ENCODE results near the gene MAP7. TPM values are rescaled to one million over a fixed set of nuclear protein-coding genes. Genes with fewer than 3 reads are reported as not detected.

MAP7 gene
- total RNA-seq, 1 donor = 0.36 TPM

DNA sequence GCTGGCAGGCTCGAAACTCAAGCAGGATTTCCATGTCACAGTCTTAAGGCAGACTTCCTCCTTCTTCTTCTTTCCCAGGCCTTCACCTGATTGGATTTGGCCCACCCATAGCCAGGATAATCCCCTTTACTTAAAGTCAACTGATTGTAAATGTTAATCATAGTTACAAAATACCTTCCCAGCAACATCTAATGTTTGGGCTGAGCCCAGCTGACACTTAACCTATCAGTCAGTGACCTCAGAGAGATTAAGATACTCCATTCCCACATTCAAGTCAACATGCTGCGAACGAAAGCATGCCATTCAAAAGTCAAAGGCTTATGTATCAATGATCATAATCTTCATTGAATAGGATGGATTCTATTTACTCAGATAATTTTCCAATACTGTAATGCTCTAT, 16.0 kb downstream of the MAP7 start:
- no peak overlapping the region for H3K4me3 ChIP-seq (ENCODE audit: low read depth, low read length)
- no peak for DNase-seq (ENCODE audit: low read depth)
- TF ChIP-seq, protein P1, sequence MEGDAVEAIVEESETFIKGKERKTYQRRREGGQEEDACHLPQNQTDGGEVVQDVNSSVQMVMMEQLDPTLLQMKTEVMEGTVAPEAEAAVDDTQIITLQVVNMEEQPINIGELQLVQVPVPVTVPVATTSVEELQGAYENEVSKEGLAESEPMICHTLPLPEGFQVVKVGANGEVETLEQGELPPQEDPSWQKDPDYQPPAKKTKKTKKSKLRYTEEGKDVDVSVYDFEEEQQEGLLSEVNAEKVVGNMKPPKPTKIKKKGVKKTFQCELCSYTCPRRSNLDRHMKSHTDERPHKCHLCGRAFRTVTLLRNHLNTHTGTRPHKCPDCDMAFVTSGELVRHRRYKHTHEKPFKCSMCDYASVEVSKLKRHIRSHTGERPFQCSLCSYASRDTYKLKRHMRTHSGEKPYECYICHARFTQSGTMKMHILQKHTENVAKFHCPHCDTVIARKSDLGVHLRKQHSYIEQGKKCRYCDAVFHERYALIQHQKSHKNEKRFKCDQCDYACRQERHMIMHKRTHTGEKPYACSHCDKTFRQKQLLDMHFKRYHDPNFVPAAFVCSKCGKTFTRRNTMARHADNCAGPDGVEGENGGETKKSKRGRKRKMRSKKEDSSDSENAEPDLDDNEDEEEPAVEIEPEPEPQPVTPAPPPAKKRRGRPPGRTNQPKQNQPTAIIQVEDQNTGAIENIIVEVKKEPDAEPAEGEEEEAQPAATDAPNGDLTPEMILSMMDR (IDR thresholded peaks at IDR 0.05; ENCODE audit: insufficient read depth, low read length) = no peak

DNA sequence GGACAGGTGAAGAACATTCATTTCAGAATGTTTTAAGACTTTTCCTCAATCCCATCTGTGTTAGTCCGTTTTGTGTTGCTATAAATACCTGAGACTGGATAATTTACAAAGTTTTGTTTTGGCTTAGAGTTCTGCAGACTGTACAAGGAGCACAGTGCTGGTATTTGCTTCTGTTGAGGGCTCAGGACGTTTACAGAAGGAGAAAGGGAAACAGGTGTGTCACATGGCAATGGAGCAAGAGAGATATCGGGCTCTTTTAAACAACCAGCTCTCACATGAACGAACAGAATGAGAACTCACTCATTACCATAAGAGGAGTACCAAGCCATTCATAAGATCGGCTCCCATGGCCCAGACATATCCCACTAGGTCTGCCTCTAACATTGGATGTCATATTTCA, 16.7 kb downstream of the MAP7 start:
- DNase-seq (ENCODE audit: low read depth) = no peak
- TF ChIP-seq, protein P1 (IDR thresholded peaks at IDR 0.05; ENCODE audit: insufficient read depth, low read length) = no peak

DNA sequence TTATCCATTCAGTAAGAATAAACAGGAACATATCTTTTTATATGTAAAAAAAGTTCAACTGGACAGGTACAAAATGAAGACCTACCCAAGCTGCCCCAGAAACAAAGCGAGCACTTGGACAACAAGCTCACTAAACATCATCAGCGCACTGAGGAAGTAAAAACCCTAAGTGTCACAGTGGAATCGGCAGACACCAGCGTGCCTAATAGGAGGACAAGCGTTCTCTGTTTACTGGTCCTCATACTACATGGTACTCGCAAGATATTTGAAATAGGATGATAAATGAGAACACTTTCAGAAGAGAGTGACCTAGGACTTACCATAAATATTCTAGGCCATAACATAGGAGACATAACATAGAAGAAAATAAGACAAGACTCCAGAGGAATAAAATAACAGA, 18.2 kb downstream of the MAP7 start:
- no peak for DNase-seq (ENCODE audit: low read depth)
- H3K4me3 ChIP-seq (ENCODE audit: low read depth, low read length) = no peak overlapping the region
- TF ChIP-seq, protein P1 (IDR thresholded peaks at IDR 0.05; ENCODE audit: insufficient read depth, low read length) = no peak

More for the DNA sequence above, 16.7 kb downstream of the MAP7 start:
- no peak overlapping the region for H3K4me3 ChIP-seq (ENCODE audit: low read depth, low read length)

DNA sequence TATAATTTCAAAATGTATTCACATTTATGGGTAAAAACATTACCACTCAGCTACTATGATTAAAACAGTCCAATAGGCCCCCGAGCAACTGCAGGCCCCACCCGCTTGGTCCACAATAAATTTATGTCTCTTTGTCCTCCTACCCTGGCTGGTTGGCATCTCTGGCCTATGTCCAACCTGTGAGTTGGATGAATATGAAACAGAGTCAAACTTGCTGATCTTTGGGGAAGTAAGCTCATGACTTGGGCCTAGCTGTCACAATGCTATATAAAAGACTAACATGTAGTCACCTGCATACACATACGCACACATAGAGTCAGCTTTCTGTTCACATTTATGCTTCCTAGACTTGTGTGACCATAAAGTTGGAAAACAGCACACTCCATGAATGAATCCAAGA, 20.5 kb downstream of the MAP7 start:
- TF ChIP-seq, protein P1 (IDR thresholded peaks at IDR 0.05; ENCODE audit: insufficient read depth, low read length) = no peak
- DNase-seq (ENCODE audit: low read depth) = no peak
- H3K4me3 ChIP-seq (ENCODE audit: low read depth, low read length) = no peak overlapping the region

DNA sequence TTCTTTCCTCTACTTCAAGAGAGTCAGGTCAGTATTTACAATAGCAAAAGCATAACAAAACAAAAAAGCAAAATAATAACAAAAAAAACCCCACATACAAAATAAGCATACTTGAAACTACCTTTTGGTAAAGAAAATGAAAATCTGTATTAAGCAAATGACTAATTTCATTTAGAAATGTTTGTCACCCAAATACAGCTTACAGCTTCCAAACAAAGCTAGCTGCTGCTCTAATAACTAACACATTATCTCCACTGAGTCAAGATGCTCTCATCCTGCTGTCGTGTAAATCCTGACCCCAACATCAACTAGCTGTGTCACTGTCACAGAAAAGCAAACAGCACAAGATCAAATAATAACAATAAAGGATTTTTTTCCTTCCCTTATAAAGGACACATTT, 21.7 kb downstream of the MAP7 start:
- no peak overlapping the region for H3K4me3 ChIP-seq (ENCODE audit: low read depth, low read length)
- no peak for DNase-seq (ENCODE audit: low read depth)
- TF ChIP-seq, protein P1 (IDR thresholded peaks at IDR 0.05; ENCODE audit: insufficient read depth, low read length) = no peak

DNA sequence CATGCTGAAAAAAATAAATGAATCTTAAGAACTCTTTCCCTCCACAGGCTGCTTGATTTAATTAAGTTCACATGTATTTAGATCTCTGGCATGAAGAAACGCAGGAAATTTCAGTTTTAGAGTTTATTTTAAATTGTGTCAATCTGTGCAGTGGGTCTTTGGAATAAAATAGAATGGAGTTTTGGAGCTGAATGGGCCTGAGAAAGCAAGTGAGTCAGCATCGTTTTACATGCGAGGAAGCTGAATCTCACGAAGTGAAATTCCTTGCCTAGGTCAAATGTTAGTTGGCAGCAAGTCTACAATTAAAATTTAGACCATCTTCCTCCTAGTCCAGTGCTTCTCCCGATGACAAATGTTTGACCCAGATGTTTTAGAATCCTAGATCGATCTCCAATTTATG, 22.4 kb downstream of the MAP7 start:
- DNase-seq (ENCODE audit: low read depth) = no peak
- no peak overlapping the region for H3K4me3 ChIP-seq (ENCODE audit: low read depth, low read length)
- TF ChIP-seq, protein P1 (IDR thresholded peaks at IDR 0.05; ENCODE audit: insufficient read depth, low read length) = no peak

DNA sequence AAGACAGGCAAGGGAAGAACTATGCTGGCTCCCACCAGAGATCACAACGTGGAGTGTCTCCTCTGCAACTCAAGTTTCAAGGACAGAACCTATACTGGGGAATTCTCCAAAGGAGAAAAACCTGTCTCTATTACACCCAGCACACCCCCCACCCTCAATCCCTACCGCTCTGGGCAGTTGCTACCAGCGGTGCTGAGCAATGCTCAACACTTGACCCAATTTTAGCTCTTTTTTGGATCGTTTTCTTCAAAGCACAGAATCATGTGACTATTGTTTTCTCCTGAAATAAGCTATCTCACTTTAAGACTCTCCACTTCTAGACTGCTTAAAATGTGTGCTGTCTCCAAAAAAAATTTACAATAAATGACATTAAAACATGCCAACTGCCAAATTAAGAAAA, 23.3 kb downstream of the MAP7 start:
- H3K4me3 ChIP-seq (ENCODE audit: low read depth, low read length) = no peak overlapping the region
- DNase-seq (ENCODE audit: low read depth) = no peak
- TF ChIP-seq, protein P1 (IDR thresholded peaks at IDR 0.05; ENCODE audit: insufficient read depth, low read length) = no peak

All from fibroblast of the aortic adventitia (primary cell).